Adrenal gland (tissue), 19 donors: ENCODE measurements around the gene LRRC59. TPM values are rescaled to one million over a fixed set of nuclear protein-coding genes. Genes with fewer than 3 reads are reported as not detected.

ENCODE experiments used
- DNase-seq, 7 donors: peaks; one replicate each; pipeline ENCODE4 v3.0.0-alpha.2; 2019 to 2020
- H3K27ac ChIP-seq, 5 donors: fragments of 200-600 bp; sonication (generic) in 4 of 5; 1 replicate in 3 of 5; 2 replicates in 2 of 5; pipeline versions ENCODE4 v1.5.1 to v1.8.0; 2016 to 2020; ENCODE audit warnings: mild to moderate bottlenecking in 1 of 5
- H3K27me3 ChIP-seq: fragments of 200-600 bp; 2 replicates; pipeline ENCODE4 v1.8.0; 2021
- H3K36me3 ChIP-seq, 2 donors: fragments of 200-600 bp; replicated peaks in 1 of 2; 1 replicate in 1 of 2; 2 replicates in 1 of 2; pipeline versions ENCODE4 v1.5.1 to v1.8.0; 2018 to 2022
- H3K4me1 ChIP-seq, 2 donors: fragments of 200-600 bp; replicated peaks in 1 of 2; 1 replicate in 1 of 2; 2 replicates in 1 of 2; pipeline versions ENCODE4 v1.5.1 to v1.8.0; 2018 to 2021
- H3K4me3 ChIP-seq, 4 donors: fragments of 200-600 bp; sonication (generic) in 3 of 4; one replicate each; pipeline ENCODE4 v1.5.1; 2016 to 2018
- H3K9me3 ChIP-seq, 3 donors: fragments of 200-600 bp; sonication (generic) in 1 of 3; replicated peaks in 1 of 3; 1 replicate in 2 of 3; 2 replicates in 1 of 3; pipeline versions ENCODE4 v1.5.1 to v1.8.0; 2016 to 2021
- CTCF ChIP-seq, 6 experiments: fragments of 450-650 bp in 4 of 6; fragments of 200-600 bp in 2 of 6; sonication (generic) in 1 of 6; IDR thresholded peaks; 1 replicate in 5 of 6; 2 replicates in 1 of 6; pipeline versions ENCODE4 v1.5.1 to v1.8.0; 2016 to 2021; ENCODE audit warnings: antibody characterized with exemption in 6 of 6, mild to moderate bottlenecking in 2 of 6, moderate library complexity in 1 of 6
- POLR2A ChIP-seq, 2 donors: fragments of 450-650 bp; IDR thresholded peaks; one replicate each; pipeline ENCODE4 v1.6.1; 2017; ENCODE audit warnings: antibody characterized with exemption in 2 of 2, mild to moderate bottlenecking in 2 of 2, moderate library complexity in 1 of 2
- WGBS, 4 donors: extraction: QIAGEN DNeasy Blood & Tissue Kit in 2 of 4; methylation state at CpG; one replicate each; pipeline versions ENCODE4 v1.1.5 to v1.1.7; 2013 to 2017; 5-methylcytosine and 5-hydroxymethylcytosine counted together
- intact Hi-C, 2 donors: fragments of 100-400 bp; cut with DNase I; formaldehyde crosslinking; loops; one replicate each; pipeline versions ENCODE4 v1.14.1 to v1.15.0; 2022 to 2023
- long read RNA-seq, 10 donors: library from polyadenylated mRNA in 3 of 10; unstranded in 2 of 10; stranded (forward) in 1 of 10; transcript quantifications; one replicate each; pipeline ENCODE4 v2.0.0 and lab custom pipeline, GENCODE V29; 2021 to 2026
- polyA plus RNA-seq, 3 donors: library from polyadenylated mRNA; stranded (reverse); fragments of 200-250 nt in 2 of 3; fragments of 350-450 nt in 1 of 3; fragmentation: Illumina TruSeq in 1 of 3; extraction: RNeasy Lipid Tissue Mini Kit (QIAGEN cat#74804) in 1 of 3; gene quantifications; one replicate each; pipeline ENCODE4 v1.2.3, GENCODE V29; 2013 to 2014
- total RNA-seq, 9 donors: library from RNA; depleted of rRNA in 4 of 9; stranded (reverse); fragments of >200 nt in 4 of 9; fragments of 120-200 nt in 1 of 9; fragmentation: NEBNext Ultra II Directional in 1 of 9; extraction: Animal tissue kit (Norgen Biotek cat#: 25700) in 1 of 9; gene quantifications; one replicate each; pipeline versions ENCODE4 v1.1.0 to v1.2.4, GENCODE V29; 2013 to 2023
- donor health status: healthy with polysubstance abuse.
- donor health status: Bipolar disorder and iron deficiency.
- donor health status: DM: yes; HTN: yes; CAD: no.
- donor health status: DM: no; HTN: no; CAD: no.
- donor health status: DM: no; HTN: no; CAD: no.
- donor health status: DM: yes; HTN: yes; CAD: no.

The LRRC59 gene
- total RNA-seq (100 to 1,000 TPM in 7 of 9 donors, 10 to 100 TPM in 2; 88.6 to 337 (median 109) TPM), polyA plus RNA-seq (100 to 1,000 TPM in 1 of 3 donors, 10 to 100 TPM in 2; 38.0 to 305 (median 49.3) TPM)
- long read RNA-seq, donor 1, transcript LRRC59-201 (7 exons, 2,910 nt): major isoform, 48 of 55 reads
- long read RNA-seq, donor 1, partial matches to known transcripts: 6 of 55 reads
- long read RNA-seq, donor 1, other reads (novel, unspliced or antisense): 0 of 55 reads
- long read RNA-seq, donor 2, transcript LRRC59-201 (7 exons, 2,910 nt): major isoform, 24 of 25 reads
- long read RNA-seq, donor 2, partial matches to known transcripts: 0 of 25 reads
- long read RNA-seq, donor 2, other reads (novel, unspliced or antisense): 0 of 25 reads
- long read RNA-seq, donor 3, transcript LRRC59-201 (7 exons, 2,910 nt): major isoform, 63 of 64 reads
- long read RNA-seq, donor 3, partial matches to known transcripts: 0 of 64 reads
- long read RNA-seq, donor 3, other reads (novel, unspliced or antisense): 0 of 64 reads
- long read RNA-seq, donor 4, transcript LRRC59-201 (7 exons, 2,910 nt): major isoform, 8 of 12 reads
- long read RNA-seq, donor 4, partial matches to known transcripts: 2 of 12 reads
- long read RNA-seq, donor 4, other reads (novel, unspliced or antisense): 2 of 12 reads
- long read RNA-seq, donor 5, transcript LRRC59-201 (7 exons, 2,910 nt): major isoform, 208 of 225 reads
- long read RNA-seq, donor 5, partial matches to known transcripts: 9 of 225 reads
- long read RNA-seq, donor 5, other reads (novel, unspliced or antisense): 8 of 225 reads
- long read RNA-seq, donor 6, transcript LRRC59-201 (7 exons, 2,910 nt): major isoform, 8 of 15 reads
- long read RNA-seq, donor 6, partial matches to known transcripts: 1 of 15 reads
- long read RNA-seq, donor 6, other reads (novel, unspliced or antisense): 6 of 15 reads
- long read RNA-seq, donor 7, transcript LRRC59-201 (7 exons, 2,910 nt): major isoform, 16 of 21 reads
- long read RNA-seq, donor 7, partial matches to known transcripts: 5 of 21 reads
- long read RNA-seq, donor 7, other reads (novel, unspliced or antisense): 0 of 21 reads
- long read RNA-seq, donor 8, transcript LRRC59-201 (7 exons, 2,910 nt): major isoform, 52 of 57 reads
- long read RNA-seq, donor 8, partial matches to known transcripts: 5 of 57 reads
- long read RNA-seq, donor 8, other reads (novel, unspliced or antisense): 0 of 57 reads
- long read RNA-seq, donor 9, transcript LRRC59-201 (7 exons, 2,910 nt): major isoform, 19 of 19 reads
- long read RNA-seq, donor 9, partial matches to known transcripts: 0 of 19 reads
- long read RNA-seq, donor 9, other reads (novel, unspliced or antisense): 0 of 19 reads
- long read RNA-seq, donor 10, transcript LRRC59-201 (7 exons, 2,910 nt): major isoform, 28 of 31 reads
- long read RNA-seq, donor 10, partial matches to known transcripts: 0 of 31 reads
- long read RNA-seq, donor 10, other reads (novel, unspliced or antisense): 0 of 31 reads

- H3K9me3 ChIP-seq: no peaks in the 10 kb centered on the region
- intact Hi-C loops: loop anchor here in 1 of 2 donors (5.0 kb wide), 1 partner anchor 35 kb away; no protein-coding TSS in a partner anchor
- no peaks in the 10 kb centered on the region for H3K27me3 ChIP-seq
- peak within 1 kb of the TSS; percentile 46 to 90 (median 69) for H3K4me3 ChIP-seq
- peak within 1 kb of the TSS; percentile 77 to 97 (median 94) for H3K27ac ChIP-seq
- H3K36me3 ChIP-seq: peaks cover 0 to 25% of the 10 kb centered on the region in 2 donors
- DNase-seq: peak; percentile 86 to 93 (median 89)
- peak; percentile 87 to 98 (median 93) for TF ChIP-seq CTCF (IDR thresholded peaks at IDR 0.05)
- TF ChIP-seq POLR2A (IDR thresholded peaks at IDR 0.05): peak; percentile 75 to 79
- WGBS, 4 donors: 1 to 3% (median 1%) methylated on average over 12 to 70 of the region's 70 CpGs
- peaks cover 20 to 33% of the 10 kb centered on the region in 2 donors for H3K4me1 ChIP-seq
Measured at GRCh38 chr17:50397111-50397918, at the start of gene LRRC59. TSS of gene LRRC59 (minus strand) at chr17:50397523. CDS start at chr17:50397317, 206 bp downstream.

GRCh38 chr17:50445730-50446325, 48.5 kb upstream of the LRRC59 start:
- intact Hi-C loops: no loop called here
- WGBS, 4 donors: 12 to 28% (median 23%) methylated on average over 1 of the region's 1 CpG

More at GRCh38 chr17:50445730-50446325, 48.5 kb upstream of the LRRC59 start:
- DNase-seq: peak in 1 of 7 donors; percentile 9
- Histone ChIP-seq H3K36me3 (no peaks in the 10 kb centered on the region), H3K27ac (no peak overlapping the region), H3K27me3 (no peaks in the 10 kb centered on the region), H3K4me3 (no peak overlapping the region), H3K4me1 (peaks cover 29 to 43% of the 10 kb centered on the region in 2 donors), H3K9me3 (no peaks in the 10 kb centered on the region)
- TF ChIP-seq CTCF (IDR thresholded peaks at IDR 0.05): no peak
- no peak for TF ChIP-seq POLR2A (IDR thresholded peaks at IDR 0.05)
